ENCODE measurements around the gene UQCR10. TPM values are rescaled to one million over a fixed set of nuclear protein-coding genes. Genes with fewer than 3 reads are reported as not detected.

The UQCR10 gene
- total and polyA plus RNA-seq, 2 of the 4 experiments (the other 2 are of a cell fraction): 103 to 260 TPM

- CTCF ChIA-PET: no interaction called here
- in situ Hi-C loops (cut with MboI; ENCODE audit: low sequenced_read_pairs) (no loop called here), dilution Hi-C loops (cut with HindIII; ENCODE audit: low sequenced_read_pairs, unreplicated experiment) (no loop called here)
- TF ChIP-seq RFX5 (IDR thresholded peaks at IDR 0.05; ENCODE audit: low read depth, low read length) (no peak), CTCF (conservative IDR thresholded peaks at IDR 0.05; ENCODE audit: low read depth, low read length) (no peak), POLR2A (IDR thresholded peaks at IDR 0.05; ENCODE audit: low read depth, low read length) (no peak), RCOR1 (IDR thresholded peaks at IDR 0.05; ENCODE audit: insufficient replicate concordance, low read length) (no peak), RAD21 (IDR thresholded peaks at IDR 0.05; ENCODE audit: low read length) (no peak), SMC3 (IDR thresholded peaks at IDR 0.05; ENCODE audit: low read depth, low read length) (no peak), NFE2L2 (IDR thresholded peaks at IDR 0.05; ENCODE audit: low read depth, low read length) (no peak), MAFK (IDR thresholded peaks at IDR 0.05; ENCODE audit: low read depth, low read length) (no peak), CHD1 (IDR thresholded peaks at IDR 0.05; ENCODE audit: low read depth, low read length) (no peak), CEBPB (IDR thresholded peaks at IDR 0.05; ENCODE audit: low read depth, low read length) (no peak), MXI1 (IDR thresholded peaks at IDR 0.05; ENCODE audit: borderline replicate concordance, low read depth, low read length) (no peak), MAZ (IDR thresholded peaks at IDR 0.05; ENCODE audit: borderline replicate concordance, low read depth, low read length) (no peak), USF2 (IDR thresholded peaks at IDR 0.05; ENCODE audit: low read depth, low read length) (no peak), FOS (IDR thresholded peaks at IDR 0.05; ENCODE audit: low read depth, low read length) (no peak), ELK1 (IDR thresholded peaks at IDR 0.05; ENCODE audit: borderline replicate concordance, low read depth, low read length) (no peak)
Observed at GRCh38 chr22:29753808-29754657, 13.1 kb upstream of the UQCR10 start.

More at GRCh38 chr22:29753808-29754657, 13.1 kb upstream of the UQCR10 start:
- Histone ChIP-seq H2AK9ac (replicated peaks; ENCODE audit: low read depth, low read length, poor library complexity) (peak overlapping the region; percentile 31), H2BK120ac (ENCODE audit: low read depth, low read length) (no peak overlapping the region), H3K56ac (ENCODE audit: extremely low read depth, insufficient read depth, low read length) (no peak overlapping the region), H3K4me3 (ENCODE audit: insufficient read depth, low read depth, low read length) (no peak overlapping the region), H3K18ac (ENCODE audit: low read depth, low read length) (no peak overlapping the region), H3K9ac (ENCODE audit: low read depth, low read length) (no peak overlapping the region), H2BK5ac (ENCODE audit: low read depth, low read length, poor library complexity, severe bottlenecking) (no peak overlapping the region), H3K27me3 (ENCODE audit: control insufficient read depth, insufficient read depth, low read length) (no peaks in the 10 kb centered on the region), H3K14ac (replicated peaks; ENCODE audit: low read depth, low read length) (no peak overlapping the region), H3K27ac (ENCODE audit: insufficient read depth, low read length) (no peak overlapping the region), H3K4me1 (ENCODE audit: control insufficient read depth, insufficient read depth, low read length) (no peaks in the 10 kb centered on the region), H4K20me1 (ENCODE audit: insufficient read depth, low read length) (no peaks in the 10 kb centered on the region; the same call in 1 of the 2 replicates), H4K8ac (ENCODE audit: low read depth in 2 of 2, low read length in 2 of 2) (no peak overlapping the region), H3K4me2 (ENCODE audit: low read depth, low read length) (no peak overlapping the region), H2BK20ac (ENCODE audit: low read depth, low read length) (no peak overlapping the region), H2AFZ (replicated peaks; ENCODE audit: low read length, poor library complexity) (no peak overlapping the region), H3K23ac (ENCODE audit: low read depth, low read length) (no peak overlapping the region), H2AK5ac (ENCODE audit: low read depth, low read length) (no peak overlapping the region), H3K4ac (ENCODE audit: low read depth, low read length) (no peak overlapping the region), H3K36me3 (ENCODE audit: control insufficient read depth, insufficient read depth, low read length) (peaks cover 5% of the 10 kb centered on the region; the same call in 1 of the 2 replicates), H4K5ac (ENCODE audit: low read depth, low read length) (no peak overlapping the region), H2BK15ac (ENCODE audit: low read depth, low read length) (no peak overlapping the region), H4K91ac (ENCODE audit: insufficient read depth, low read depth, low read length) (no peak overlapping the region), H3K9me3 (ENCODE audit: control insufficient read depth, insufficient read depth, low read length) (no peaks in the 10 kb centered on the region), H3K79me1 (ENCODE audit: low read depth in 1 of 2, low read length in 2 of 2) (peaks cover 13 to 22% of the 10 kb centered on the region in 2 experiments; a peak in 3 of 4 replicates), H3K9me1 (ENCODE audit: insufficient read depth, low read length) (peaks cover 10% of the 10 kb centered on the region; the same call in 1 of the 2 replicates)
- no TSS peak for BruUV-seq (replicated peaks)
- intact Hi-C loops (cut with micrococcal nuclease): no loop called here
- ATAC-seq (ENCODE audit: low read depth) (no peak), DNase-seq (no peak)
- 84% methylated on average over 8 of the region's 16 CpGs; no CpG with 5 or more reads in 1 of the 2 experiments for WGBS, 2 experiments (ENCODE audit: extremely low coverage in 2 of 2, insufficient read length in 1 of 2)
- POLR2A ChIA-PET (ENCODE audit: unreplicated experiment): no interaction called here
